ENCODE results near the gene SYT1. TPM values are rescaled to one million over a fixed set of nuclear protein-coding genes. Genes with fewer than 3 reads are reported as not detected.

Gene SYT1
- total RNA-seq, 3 donors from 2014 or later (not counting 1 experiment from before 2014, with no cell fraction given): not detected

- Mint-ChIP-seq H3K27ac (no peak overlapping the region), H3K4me3 (no peak overlapping the region), H3K36me3 (no peaks in the 10 kb centered on the region), H3K27me3 (ENCODE audit: low read depth in 2 of 2) (no peaks in the 10 kb centered on the region), H3K4me1 (no peaks in the 10 kb centered on the region), H3K9me3 (peaks cover 2% of the 10 kb centered on the region in 2 donors)
- WGBS (ENCODE audit: insufficient coverage): 87% methylated on average over 7 of the region's 9 CpGs
- H3K9me3 ChIP-seq (ENCODE audit: control insufficient read depth, insufficient read depth, low read length): no peaks in the 10 kb centered on the region
- H3K27me3 ChIP-seq (ENCODE audit: control insufficient read depth, insufficient read depth, low read length): no peaks in the 10 kb centered on the region
- H3K4me1 ChIP-seq (ENCODE audit: control insufficient read depth, insufficient read depth, low read length): no peaks in the 10 kb centered on the region
- intact Hi-C loops (cut with micrococcal nuclease): no loop called here
- H3K36me3 ChIP-seq (ENCODE audit: control insufficient read depth, insufficient read depth, low read length): no peaks in the 10 kb centered on the region
- no peak for TF ChIP-seq CTCF (IDR thresholded peaks at IDR 0.05)
- DNase-seq: no peak
- H3K4me3 ChIP-seq (ENCODE audit: low read length): no peak overlapping the region
- H3K27ac ChIP-seq (ENCODE audit: low read length): no peak overlapping the region
- no peak for ATAC-seq
Observed at GRCh38 chr12:78994168-78994791, 129.7 kb downstream of the SYT1 start.

- no peaks in the 10 kb centered on the region for H3K4me1 Mint-ChIP-seq
- no CpG with 5 or more reads among the region's 1 CpG for WGBS (ENCODE audit: insufficient coverage)
- Histone ChIP-seq H3K27ac (ENCODE audit: low read length) (no peak overlapping the region), H3K27me3 (ENCODE audit: control insufficient read depth, insufficient read depth, low read length) (no peaks in the 10 kb centered on the region), H3K36me3 (ENCODE audit: control insufficient read depth, insufficient read depth, low read length) (no peaks in the 10 kb centered on the region), H3K4me3 (ENCODE audit: low read length) (no peak overlapping the region), H3K4me1 (ENCODE audit: control insufficient read depth, insufficient read depth, low read length) (no peaks in the 10 kb centered on the region), H3K9me3 (ENCODE audit: control insufficient read depth, insufficient read depth, low read length) (no peaks in the 10 kb centered on the region)
- H3K27ac Mint-ChIP-seq: no peak overlapping the region
- H3K4me3 Mint-ChIP-seq: no peak overlapping the region
- H3K36me3 Mint-ChIP-seq: no peaks in the 10 kb centered on the region
- DNase-seq (no peak), ATAC-seq (no peak)
- peaks cover 0 to 5% of the 10 kb centered on the region in 2 donors for H3K9me3 Mint-ChIP-seq
- intact Hi-C loops (cut with micrococcal nuclease): no loop called here
- H3K27me3 Mint-ChIP-seq (ENCODE audit: low read depth in 2 of 2): peaks cover 0 to 3% of the 10 kb centered on the region in 2 donors
- TF ChIP-seq CTCF (IDR thresholded peaks at IDR 0.05): no peak
Observed at GRCh38 chr12:79000501-79000900, 135.9 kb downstream of the SYT1 start.

GRCh38 chr12:79001404-79001803, 136.8 kb downstream of the SYT1 start:
- H3K36me3 Mint-ChIP-seq: no peaks in the 10 kb centered on the region
- Histone ChIP-seq H3K9me3 (ENCODE audit: control insufficient read depth, insufficient read depth, low read length) (no peaks in the 10 kb centered on the region), H3K27me3 (ENCODE audit: control insufficient read depth, insufficient read depth, low read length) (no peaks in the 10 kb centered on the region), H3K36me3 (ENCODE audit: control insufficient read depth, insufficient read depth, low read length) (no peaks in the 10 kb centered on the region), H3K4me1 (ENCODE audit: control insufficient read depth, insufficient read depth, low read length) (no peaks in the 10 kb centered on the region), H3K4me3 (ENCODE audit: low read length) (no peak overlapping the region), H3K27ac (ENCODE audit: low read length) (no peak overlapping the region)
- DNase-seq (no peak), ATAC-seq (no peak)
- intact Hi-C loops (cut with micrococcal nuclease): no loop called here
- no peaks in the 10 kb centered on the region for H3K4me1 Mint-ChIP-seq
- no peak overlapping the region for H3K27ac Mint-ChIP-seq
- 67% methylated on average over 1 of the region's 2 CpGs for WGBS (ENCODE audit: insufficient coverage)
- H3K9me3 Mint-ChIP-seq: peaks cover 0 to 5% of the 10 kb centered on the region in 2 donors
- peaks cover 0 to 3% of the 10 kb centered on the region in 2 donors for H3K27me3 Mint-ChIP-seq (ENCODE audit: low read depth in 2 of 2)
- TF ChIP-seq CTCF (IDR thresholded peaks at IDR 0.05): no peak
- H3K4me3 Mint-ChIP-seq: no peak overlapping the region

GRCh38 chr12:79006306-79006705, 141.7 kb downstream of the SYT1 start:
- Histone ChIP-seq H3K4me3 (ENCODE audit: low read length) (no peak overlapping the region), H3K9me3 (ENCODE audit: control insufficient read depth, insufficient read depth, low read length) (no peaks in the 10 kb centered on the region), H3K4me1 (ENCODE audit: control insufficient read depth, insufficient read depth, low read length) (no peaks in the 10 kb centered on the region), H3K36me3 (ENCODE audit: control insufficient read depth, insufficient read depth, low read length) (no peaks in the 10 kb centered on the region), H3K27me3 (ENCODE audit: control insufficient read depth, insufficient read depth, low read length) (no peaks in the 10 kb centered on the region), H3K27ac (ENCODE audit: low read length) (no peak overlapping the region)
- 91% methylated on average over 1 of the region's 1 CpG for WGBS (ENCODE audit: insufficient coverage)
- ATAC-seq (no peak), DNase-seq (no peak)
- Mint-ChIP-seq H3K27ac (no peak overlapping the region), H3K36me3 (no peaks in the 10 kb centered on the region), H3K4me1 (no peaks in the 10 kb centered on the region), H3K9me3 (peaks cover 3 to 10% of the 10 kb centered on the region in 2 donors), H3K4me3 (no peak overlapping the region), H3K27me3 (ENCODE audit: low read depth in 2 of 2) (peaks cover 0 to 3% of the 10 kb centered on the region in 2 donors)
- intact Hi-C loops (cut with micrococcal nuclease): no loop called here
- TF ChIP-seq CTCF (IDR thresholded peaks at IDR 0.05): no peak

All from natural killer cell (primary cell).